ENCODE measurements around the gene TP73.

Gene TP73

DNA sequence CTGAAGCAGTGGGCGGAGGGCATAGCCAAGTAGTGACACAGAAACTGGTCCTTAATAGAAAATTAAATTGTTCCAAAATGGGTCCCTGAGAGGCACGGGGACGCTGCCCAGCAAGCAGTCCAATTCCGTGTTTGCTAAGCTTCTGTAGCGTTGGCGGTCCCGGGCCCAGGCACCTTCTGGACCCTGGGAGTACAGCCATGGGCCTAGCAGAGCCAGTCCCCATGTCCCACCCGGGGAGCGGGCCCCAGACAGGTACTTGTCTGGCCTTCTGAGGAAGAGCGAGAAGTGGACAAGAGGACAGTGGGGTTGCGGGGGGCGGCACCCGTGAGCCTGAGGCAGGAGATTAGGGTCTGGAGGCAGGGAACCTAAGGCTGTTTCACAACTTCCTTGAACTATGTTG lies 88.4 kb downstream of the TP73 start:
- no peak for DNase-seq (ENCODE audit: low read depth)
- no peak for TF ChIP-seq CTCF (IDR thresholded peaks at IDR 0.05; ENCODE audit: low read depth, low read length, missing control alignments)
- in situ Hi-C loops (cut with HindIII; ENCODE audit: low sequenced_read_pairs), result no loop called here
- no peak overlapping the region for H3K4me3 ChIP-seq (ENCODE audit: low read depth, low read length)

- in situ Hi-C loops (cut with HindIII; ENCODE audit: low sequenced_read_pairs), result no loop called here
- TF ChIP-seq CTCF (IDR thresholded peaks at IDR 0.05; ENCODE audit: low read depth, low read length, missing control alignments), result no peak
- no peak for DNase-seq (ENCODE audit: low read depth)
- no peak overlapping the region for H3K4me3 ChIP-seq (ENCODE audit: low read depth, low read length)
Measured at GRCh38 chr1:3741566-3742438, 89.5 kb downstream of the TP73 start.

GRCh38 chr1:3742439-3743298 lies 90.4 kb downstream of the TP73 start:
- TF ChIP-seq CTCF (IDR thresholded peaks at IDR 0.05; ENCODE audit: low read depth, low read length, missing control alignments), result no peak
- in situ Hi-C loops (cut with HindIII; ENCODE audit: low sequenced_read_pairs), result no loop called here
- no peak overlapping the region for H3K4me3 ChIP-seq (ENCODE audit: low read depth, low read length)
- DNase-seq (ENCODE audit: low read depth), result no peak

GRCh38 chr1:3743421-3743820 lies 91.1 kb downstream of the TP73 start:
- DNase-seq (ENCODE audit: low read depth), result no peak
- no peak for TF ChIP-seq CTCF (IDR thresholded peaks at IDR 0.05; ENCODE audit: low read depth, low read length, missing control alignments)
- in situ Hi-C loops (cut with HindIII; ENCODE audit: low sequenced_read_pairs), result no loop called here
- H3K4me3 ChIP-seq (ENCODE audit: low read depth, low read length), result no peak overlapping the region

- no peak for TF ChIP-seq CTCF (IDR thresholded peaks at IDR 0.05; ENCODE audit: low read depth, low read length, missing control alignments)
- no peak for DNase-seq (ENCODE audit: low read depth)
- H3K4me3 ChIP-seq (ENCODE audit: low read depth, low read length), result no peak overlapping the region
- in situ Hi-C loops (cut with HindIII; ENCODE audit: low sequenced_read_pairs), result no loop called here
Measured at GRCh38 chr1:3743826-3744225, 91.5 kb downstream of the TP73 start.

GRCh38 chr1:3744646-3745045 lies 92.3 kb downstream of the TP73 start:
- no peak for TF ChIP-seq CTCF (IDR thresholded peaks at IDR 0.05; ENCODE audit: low read depth, low read length, missing control alignments)
- in situ Hi-C loops (cut with HindIII; ENCODE audit: low sequenced_read_pairs), result no loop called here
- DNase-seq (ENCODE audit: low read depth), result no peak
- no peak overlapping the region for H3K4me3 ChIP-seq (ENCODE audit: low read depth, low read length)
